Left ventricle myocardium superior (tissue), 1 donor: ENCODE data around the gene SDF2L1. TPM values are rescaled to one million over a fixed set of nuclear protein-coding genes. Genes with fewer than 3 reads are reported as not detected.
A peak's percentile ranks its signal among the peaks of the same experiment; 100 is the strongest.
"Not testable (repeated sequence)": the region's sequence is repeated elsewhere in the genome, so short reads cannot be mapped to it uniquely, and the experiment has no call there.

Experiments
- ATAC-seq: fragments of 200-7000 bp; cut with Tn5 transposase; one replicate; pipeline ENCODE4 v1.9.1; 2020; ENCODE audit warnings: mild to moderate bottlenecking, moderate library complexity
- DNase-seq: peaks from one replicate; pipeline ENCODE4 v3.0.0-alpha.2; 2020
- intact Hi-C: fragments of 100-400 bp; cut with micrococcal nuclease; formaldehyde crosslinking; loops from one replicate; pipeline ENCODE4 v1.11.0; 2022
- long read RNA-seq: library from polyadenylated mRNA; unstranded; transcript quantifications from one replicate; pipeline ENCODE4 v2.0.0, GENCODE V29; 2021
- total RNA-seq: library from RNA; stranded (reverse); fragmentation: NEBNext Ultra II Directional; extraction: Animal tissue kit (Norgen Biotek cat#: 25700); gene quantifications from one replicate; pipeline ENCODE4 v1.2.1, GENCODE V29; 2021
- donor health status: DM: no; HTN: yes; CAD: no; lungs with severe emphysema.

The SDF2L1 gene
- total RNA-seq: 17.9 TPM
- long read RNA-seq, transcript SDF2L1-201 (3 exons, 865 nt): major isoform, 32 of 34 reads
- long read RNA-seq, partial matches to known transcripts: 2 of 34 reads
- long read RNA-seq, other reads (novel, unspliced or antisense): 0 of 34 reads

GRCh38 chr22:21641789-21642583 is at the start of gene SDF2L1:
SDF2L1 (plus strand) TSS chr22:21642302; CDS start chr22:21642337, 35 bp downstream.
- DNase-seq: peak; percentile 99
- ATAC-seq: peak; percentile 99

GRCh38 chr22:21592422-21592821 is 49.7 kb upstream of the SDF2L1 start:
- DNase-seq: no peak
- ATAC-seq: no peak
- intact Hi-C loops: no loop called here

More at GRCh38 chr22:21641789-21642583, at the start of gene SDF2L1:
- intact Hi-C loops: no loop called here

GRCh38 chr22:21593406-21594232 is 48.5 kb upstream of the SDF2L1 start:
- ATAC-seq (peak; percentile 78), DNase-seq (peak; percentile 86)
- intact Hi-C loops: no loop called here

GRCh38 chr22:21594865-21595452 is 47.1 kb upstream of the SDF2L1 start:
- peak; percentile 53 for DNase-seq
- intact Hi-C loops: no loop called here
- peak; percentile 78 for ATAC-seq

- intact Hi-C loops, ATAC-seq, DNase-seq: not testable (repeated sequence)
Measured at GRCh38 chr22:21596356-21597135, 45.6 kb upstream of the SDF2L1 start.

GRCh38 chr22:21598302-21598701 is 43.8 kb upstream of the SDF2L1 start:
- DNase-seq (no peak), ATAC-seq (no peak)
- intact Hi-C loops: no loop called here

- DNase-seq (no peak), ATAC-seq (no peak)
- intact Hi-C loops: no loop called here
Measured at GRCh38 chr22:21599053-21599893, 42.8 kb upstream of the SDF2L1 start.

GRCh38 chr22:21602579-21602978 is 39.5 kb upstream of the SDF2L1 start:
- intact Hi-C loops: no loop called here
- no peak for DNase-seq
- no peak for ATAC-seq

GRCh38 chr22:21603973-21604372 is 38.1 kb upstream of the SDF2L1 start:
- ATAC-seq (no peak), DNase-seq (no peak)
- intact Hi-C loops: no loop called here

- intact Hi-C loops: no loop called here
- ATAC-seq (no peak), DNase-seq (no peak)
Measured at GRCh38 chr22:21605887-21606564, 36.1 kb upstream of the SDF2L1 start.

GRCh38 chr22:21606775-21607174 is 35.3 kb upstream of the SDF2L1 start:
- intact Hi-C loops: no loop called here
- no peak for DNase-seq
- ATAC-seq: no peak

- ATAC-seq, intact Hi-C loops, DNase-seq: not testable (repeated sequence)
Measured at GRCh38 chr22:21609556-21610157, 32.4 kb upstream of the SDF2L1 start.

- intact Hi-C loops: no loop called here
- DNase-seq (no peak), ATAC-seq (no peak)
Measured at GRCh38 chr22:21611210-21611977, 30.7 kb upstream of the SDF2L1 start.

GRCh38 chr22:21612858-21613257 is 29.2 kb upstream of the SDF2L1 start:
- DNase-seq (no peak), ATAC-seq (no peak)
- intact Hi-C loops: no loop called here

GRCh38 chr22:21613553-21614233 is 28.4 kb upstream of the SDF2L1 start:
- ATAC-seq: no peak
- DNase-seq: no peak
- intact Hi-C loops: no loop called here

GRCh38 chr22:21615731-21616130 is 26.4 kb upstream of the SDF2L1 start:
- DNase-seq: no peak
- intact Hi-C loops: no loop called here
- no peak for ATAC-seq
